ENCODE data around the gene SGSH.
"Not testable (repeated sequence)": the region's sequence is repeated elsewhere in the genome, so short reads cannot be mapped to it uniquely, and the experiment has no call there.

The SGSH gene

DNA sequence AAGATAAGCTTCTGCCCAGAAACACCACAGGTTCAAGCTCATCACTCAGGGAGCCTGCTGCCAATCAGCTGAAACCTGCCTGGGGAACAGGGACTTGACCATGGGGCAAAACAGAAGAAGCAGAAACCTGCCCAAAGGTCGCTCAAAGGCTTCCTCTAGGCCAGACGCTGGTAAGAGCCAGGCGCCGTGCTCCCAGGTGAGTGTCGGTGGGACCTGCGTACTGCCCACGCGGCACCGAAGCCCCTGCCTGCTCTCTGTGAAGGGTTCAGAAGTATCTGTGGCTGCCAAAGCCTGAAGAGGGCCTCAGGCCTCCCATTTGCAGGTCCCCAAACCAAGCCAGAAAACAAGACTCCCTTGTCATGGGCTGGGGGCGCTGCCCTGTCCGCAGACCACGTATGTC, 10.4 kb downstream of the SGSH start:
- no peak for DNase-seq

DNA sequence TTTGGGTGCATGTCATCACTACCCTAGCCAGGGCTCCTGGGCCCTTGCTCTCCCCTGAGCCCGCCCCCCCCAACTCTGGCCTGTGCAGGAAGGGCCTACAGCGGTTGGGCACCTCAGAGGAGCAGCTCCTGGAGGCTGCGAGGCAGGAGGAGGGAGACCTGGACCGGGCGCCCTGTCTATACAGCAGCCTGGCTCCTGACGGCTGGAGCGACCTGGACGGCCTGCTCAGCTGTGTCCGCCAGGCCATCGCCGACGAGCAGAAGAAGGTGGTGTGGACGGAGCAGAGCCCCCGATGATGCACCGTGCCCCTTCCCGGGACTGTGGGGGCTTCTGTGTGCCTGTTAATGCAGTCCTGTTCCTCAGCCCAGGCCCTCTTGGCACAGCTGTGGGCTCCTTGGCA, 12.1 kb downstream of the SGSH start:
- no peak for DNase-seq

DNA sequence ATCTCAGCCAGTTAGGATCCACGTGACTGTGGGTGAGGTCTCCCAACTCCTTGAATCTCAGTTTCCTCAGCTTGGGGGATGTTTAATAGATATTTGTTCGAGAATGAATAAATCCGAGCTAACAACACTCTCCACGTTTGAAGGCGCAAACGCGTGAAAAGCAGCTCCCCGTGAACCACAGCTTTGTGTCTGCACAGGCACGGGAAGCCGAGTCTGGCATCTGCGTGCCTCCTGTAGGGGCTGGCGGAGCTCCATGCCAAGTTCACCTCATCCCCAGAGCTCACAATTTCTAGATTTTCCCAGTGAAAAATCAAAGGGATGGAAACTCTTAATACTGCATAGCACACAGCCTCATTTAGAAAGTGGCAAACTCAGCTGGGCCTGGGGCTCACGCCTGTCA, 14.3 kb downstream of the SGSH start:
- no peak for DNase-seq

DNA sequence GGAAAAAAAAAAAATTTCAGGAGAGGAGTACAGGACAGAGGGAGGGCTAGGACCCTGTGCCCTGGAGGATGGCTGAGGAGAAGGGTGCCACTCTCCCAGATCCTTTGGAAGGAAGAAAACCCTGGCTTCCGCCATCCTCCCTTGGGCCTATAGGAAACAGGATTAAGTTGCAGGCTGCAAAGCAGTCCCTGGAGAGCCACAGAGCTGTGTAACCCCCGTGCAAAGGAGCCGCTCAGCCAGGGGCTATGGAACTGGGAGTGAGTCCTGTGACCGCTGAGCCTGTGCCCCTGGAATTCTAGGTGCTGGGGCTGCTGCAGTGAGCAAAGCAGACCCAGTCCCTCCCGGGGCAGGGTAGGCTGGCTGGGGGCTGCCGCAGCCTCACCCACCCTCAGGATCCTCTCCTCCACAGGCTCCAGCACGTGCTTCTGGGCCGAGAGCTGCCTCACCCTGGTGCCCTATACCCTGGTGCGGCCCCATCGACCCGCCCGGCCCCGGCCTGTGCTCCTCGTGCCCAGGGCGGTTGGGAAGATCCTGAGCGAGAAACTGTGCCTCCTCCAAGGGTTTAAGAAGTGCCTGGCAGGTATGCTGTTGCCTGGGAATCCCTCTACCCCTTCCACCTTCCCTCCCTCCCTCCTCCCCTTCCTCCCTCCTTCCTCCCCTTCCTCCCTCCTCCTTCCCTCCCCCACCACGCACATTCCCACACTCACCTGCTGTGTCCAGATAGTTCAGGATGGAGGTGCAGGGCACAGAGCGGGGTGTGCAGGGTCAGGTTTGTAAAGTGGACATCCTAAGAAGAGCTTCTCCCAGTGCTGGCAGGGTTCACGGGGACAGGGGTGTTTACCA, 15.3 kb downstream of the SGSH start:
- DNase-seq = no peak

DNA sequence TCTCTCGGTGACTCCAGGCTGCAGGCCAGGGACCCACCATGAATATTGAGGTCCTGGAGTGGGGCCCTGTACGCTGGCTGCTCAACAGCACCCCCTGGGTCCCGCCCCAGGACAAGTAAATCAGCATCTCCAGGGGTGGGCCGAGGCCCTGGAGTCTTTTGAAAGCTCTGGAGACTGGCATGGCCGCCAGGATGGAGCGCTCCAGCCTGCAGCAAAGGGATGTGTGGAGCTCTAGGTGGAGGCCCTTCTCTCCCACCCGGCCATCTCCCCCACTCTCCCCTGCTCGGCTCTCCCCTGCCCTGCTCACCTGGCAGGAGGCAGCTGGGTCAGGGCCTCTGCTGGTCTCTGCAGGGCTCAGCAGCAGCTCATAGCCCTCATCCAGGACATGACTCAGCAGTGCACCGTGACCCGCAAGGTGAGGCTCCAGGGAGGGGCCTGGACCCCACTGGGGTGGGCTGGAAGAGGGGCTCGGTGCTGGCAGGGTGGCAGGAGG, 16.6 kb downstream of the SGSH start:
- no peak for DNase-seq

DNA sequence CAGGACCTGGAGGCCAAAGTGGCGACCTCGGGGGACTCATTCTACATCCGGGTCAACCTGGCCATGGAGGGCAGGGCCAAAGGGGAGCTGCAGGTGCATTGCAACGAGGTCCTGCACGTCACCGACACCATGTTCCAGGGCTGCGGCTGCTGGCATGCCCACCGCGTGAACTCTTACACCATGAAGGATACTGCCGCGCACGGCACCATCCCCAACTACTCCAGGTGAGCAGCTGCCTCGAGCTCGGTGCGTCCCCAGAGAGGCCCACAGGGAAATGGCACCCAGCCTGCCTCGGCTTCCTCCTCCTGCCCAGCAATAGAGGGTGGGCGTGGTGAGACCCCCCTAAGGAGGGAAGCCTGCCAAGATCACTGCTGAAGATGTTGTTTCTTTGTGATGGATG, 17.9 kb downstream of the SGSH start:
- DNase-seq = no peak

DNA sequence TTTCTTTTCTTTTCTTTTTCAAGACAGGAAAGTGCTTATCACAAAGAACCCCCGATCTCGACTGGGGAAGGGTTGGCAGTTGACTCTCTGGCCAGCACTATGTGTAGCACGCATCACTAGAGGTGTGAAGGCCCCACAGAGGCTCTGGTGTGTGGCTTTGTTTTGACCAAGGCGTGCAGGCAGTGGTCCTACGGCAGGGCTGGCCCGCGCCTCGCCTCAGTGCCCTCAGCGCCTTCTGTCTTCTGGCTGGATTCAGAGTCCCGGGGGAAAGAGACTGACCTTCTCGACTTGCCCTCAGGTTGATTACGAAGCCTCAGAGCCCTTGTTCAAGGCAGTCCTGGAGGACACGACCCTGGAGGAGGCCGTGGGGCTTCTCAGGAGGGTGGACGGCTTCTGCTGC, 18.7 kb downstream of the SGSH start:
- DNase-seq = no peak

DNA sequence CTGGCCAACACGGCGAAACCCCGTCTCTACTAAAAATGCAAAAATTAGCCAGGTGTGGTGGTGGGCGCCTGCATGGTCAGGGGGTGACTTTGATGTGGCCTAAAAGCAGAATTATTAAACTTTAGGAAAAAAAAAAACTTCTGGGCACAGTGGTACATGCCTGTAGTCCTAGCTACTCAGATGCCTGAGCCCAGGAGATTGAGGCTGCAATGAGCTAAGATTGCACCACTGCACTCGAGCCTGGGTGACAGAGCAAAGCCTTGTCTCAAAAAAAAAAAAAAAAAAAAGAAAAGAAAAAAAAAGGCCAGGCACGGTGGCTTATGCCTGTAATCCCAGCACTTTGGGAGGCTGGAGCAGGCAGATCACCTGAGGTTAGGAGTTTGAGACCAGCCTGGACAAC, 20.8 kb downstream of the SGSH start:
- not testable (repeated sequence) for DNase-seq

DNA sequence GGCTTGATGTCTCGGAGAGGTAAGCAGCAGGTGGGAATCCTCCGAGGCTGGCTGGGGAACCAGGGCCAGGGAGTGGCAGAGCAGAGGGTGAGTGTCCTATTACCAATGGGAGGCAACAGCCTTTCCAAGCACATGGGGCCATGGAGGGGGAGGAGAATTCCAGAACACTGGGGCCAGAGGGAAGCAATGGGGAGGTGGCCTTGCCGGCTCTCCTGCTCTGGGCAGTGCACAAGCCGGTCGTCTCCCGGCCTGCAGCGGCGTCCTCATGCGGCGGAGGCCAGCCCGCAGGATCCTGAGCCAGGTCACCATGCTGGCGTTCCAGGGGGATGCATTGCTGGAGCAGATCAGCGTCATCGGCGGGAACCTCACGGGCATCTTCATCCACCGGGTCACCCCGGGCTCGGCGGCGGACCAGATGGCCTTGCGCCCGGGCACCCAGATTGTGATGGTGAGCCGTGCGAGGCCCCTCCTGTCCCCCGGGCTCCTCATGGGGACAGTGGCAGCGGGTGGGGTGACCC, 21.9 kb downstream of the SGSH start:
- DNase-seq = no peak

DNA sequence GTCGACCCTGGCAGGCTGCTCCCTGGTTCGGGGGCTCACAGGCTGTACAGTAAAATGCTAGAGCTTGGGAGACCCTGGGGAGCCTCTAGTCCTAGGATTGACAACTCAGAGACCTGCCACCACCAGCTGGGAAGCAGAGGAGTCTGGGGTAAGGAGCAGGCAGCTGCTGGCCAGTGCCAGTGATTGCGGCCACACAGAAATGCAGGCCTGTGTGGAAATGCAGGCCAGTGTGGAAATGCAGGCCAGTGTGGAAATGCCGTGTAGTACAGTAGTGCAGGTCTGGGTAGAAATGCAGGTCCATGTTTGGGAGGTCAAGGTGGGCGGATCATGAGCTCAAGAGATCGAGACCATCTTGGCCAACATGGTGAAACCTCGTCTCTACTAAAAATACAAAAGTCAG, 23.5 kb downstream of the SGSH start:
- DNase-seq = no peak

DNA sequence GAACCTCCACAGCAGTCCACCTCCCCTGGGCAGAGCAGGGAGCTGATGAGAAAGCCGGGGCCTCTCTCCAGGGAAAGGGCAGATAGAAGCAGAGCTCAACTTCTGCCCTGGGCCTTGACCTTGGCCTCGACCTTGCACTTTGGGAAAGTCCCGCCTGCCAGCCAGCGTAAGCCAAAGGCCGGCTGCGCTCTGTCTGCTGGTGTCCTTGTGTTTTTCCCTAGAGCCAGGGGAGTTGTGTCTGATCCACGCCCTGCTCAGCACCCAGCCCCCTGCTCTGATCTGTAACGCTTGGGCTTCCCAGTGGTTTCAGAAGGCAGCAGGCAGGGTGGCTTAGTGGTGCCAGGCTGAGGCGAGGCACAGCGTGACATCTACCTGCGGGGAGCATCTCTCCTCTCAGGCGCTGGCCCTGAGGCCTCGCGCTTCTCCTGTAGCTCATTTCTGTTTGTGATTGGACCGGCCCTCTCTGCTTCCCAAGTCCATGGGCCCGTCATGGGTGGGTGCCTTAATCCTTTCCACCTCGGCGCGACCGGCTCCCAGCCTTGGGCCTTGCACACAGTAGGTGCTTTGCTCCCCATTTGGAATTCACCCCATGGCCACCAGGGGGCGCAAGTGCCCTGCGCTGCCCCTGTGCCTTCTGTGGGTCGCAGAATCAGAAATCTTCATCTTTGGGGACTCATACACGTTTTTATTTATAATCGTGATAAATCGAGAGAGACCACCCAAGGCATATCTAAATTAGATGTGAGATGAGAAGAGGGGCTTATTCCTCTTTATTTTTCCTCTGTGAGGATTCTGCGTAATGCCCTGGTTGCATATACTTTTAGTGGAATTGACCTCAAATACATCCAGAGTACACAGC, 24.2 kb downstream of the SGSH start:
- DNase-seq = no peak

DNA sequence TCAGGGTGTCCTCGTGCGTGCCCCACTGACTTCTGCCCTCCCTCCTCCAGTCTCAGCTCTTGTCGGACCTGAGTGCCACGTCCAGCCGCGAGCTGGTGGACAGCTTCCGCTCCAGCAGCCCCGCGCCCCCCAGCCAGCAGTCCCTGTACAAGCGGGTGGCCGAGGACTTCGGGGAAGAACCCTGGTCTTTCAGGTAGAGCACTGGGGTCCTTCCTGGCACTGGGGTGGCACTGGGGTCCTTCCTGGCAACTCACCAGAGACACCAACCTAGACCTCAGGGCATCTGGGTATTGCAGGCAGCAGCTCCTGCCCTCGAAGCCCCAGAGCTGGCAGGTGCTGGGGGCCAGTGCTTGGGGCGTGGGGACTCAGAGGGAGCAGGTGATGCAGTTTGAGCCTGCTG, 25.0 kb downstream of the SGSH start:
- DNase-seq = no peak

DNA sequence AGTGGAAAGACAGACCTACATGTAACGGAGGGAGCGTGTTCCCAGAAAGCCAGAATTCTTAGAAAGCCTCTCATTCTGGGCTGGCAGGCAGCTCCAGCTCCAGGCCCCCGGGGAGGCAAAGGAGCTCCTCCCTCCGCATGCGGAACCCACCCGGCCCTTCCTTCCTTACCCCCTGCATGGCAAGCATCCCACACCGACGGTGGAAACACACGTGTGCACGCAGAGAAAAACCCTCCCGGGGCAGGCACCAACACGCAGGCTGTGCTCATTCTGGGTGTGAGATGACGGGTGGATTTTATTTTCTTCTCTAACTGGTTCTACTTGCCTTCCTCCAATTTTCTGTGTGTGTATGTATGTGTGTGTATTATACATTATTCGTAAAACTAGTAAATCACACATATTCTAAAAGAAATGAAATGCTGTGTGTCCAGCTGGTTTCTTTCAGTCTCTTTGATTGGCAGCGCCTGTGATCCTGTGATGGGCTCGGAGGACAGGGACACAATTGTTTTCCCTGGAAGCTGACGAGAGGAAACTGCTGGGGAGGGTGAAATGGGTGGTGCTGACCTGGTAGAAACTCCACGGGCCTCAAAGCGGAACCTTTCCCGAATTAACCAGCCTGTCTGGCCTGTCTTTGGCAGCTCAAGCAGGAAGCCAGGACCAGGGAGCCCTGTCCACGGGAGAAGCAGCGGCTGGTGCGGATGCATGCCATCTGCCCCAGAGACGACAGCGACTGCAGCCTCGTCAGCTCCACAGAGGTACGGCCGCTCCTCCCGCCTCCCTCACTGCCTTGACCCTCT, 28.1 kb downstream of the SGSH start:
- no peak for DNase-seq

DNA sequence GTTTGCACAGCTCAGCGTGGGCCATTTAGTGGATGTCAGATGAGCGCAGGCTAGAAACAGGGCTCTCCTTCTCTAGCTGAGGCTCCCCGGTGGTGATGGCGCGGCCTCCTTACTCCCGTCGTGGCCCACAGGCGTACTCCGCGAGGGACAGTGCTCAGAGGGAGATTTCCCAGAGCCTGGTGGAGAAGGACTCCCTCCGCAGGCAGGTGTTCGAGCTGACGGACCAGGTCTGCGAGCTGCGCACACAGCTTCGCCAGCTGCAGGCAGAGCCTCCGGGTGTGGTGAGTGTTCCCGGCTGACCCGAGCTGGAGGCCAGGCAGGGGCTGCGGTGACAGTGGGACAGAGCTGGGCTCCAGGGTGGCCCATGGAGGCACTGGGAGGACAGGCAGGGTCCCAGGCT, 28.9 kb downstream of the SGSH start:
- no peak for DNase-seq

DNA sequence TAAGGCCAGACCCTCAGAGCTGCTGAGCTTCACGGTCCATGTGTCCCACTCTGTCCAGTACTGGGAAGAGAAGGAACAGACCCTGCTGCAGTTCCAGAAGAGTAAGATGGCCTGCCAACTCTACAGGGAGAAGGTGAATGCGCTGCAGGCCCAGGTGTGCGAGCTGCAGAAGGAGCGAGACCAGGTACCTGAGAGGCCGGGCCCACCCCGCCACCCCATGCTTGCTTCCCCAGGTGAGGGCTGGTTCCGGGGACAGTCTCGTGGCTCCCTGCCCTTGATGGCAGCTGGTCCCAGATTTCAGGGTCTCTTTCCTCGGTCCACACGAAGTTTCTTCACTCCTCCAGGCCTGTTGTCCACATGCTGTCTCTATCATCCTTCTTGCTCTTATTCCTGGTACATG, 29.4 kb downstream of the SGSH start:
- DNase-seq = no peak

DNA sequence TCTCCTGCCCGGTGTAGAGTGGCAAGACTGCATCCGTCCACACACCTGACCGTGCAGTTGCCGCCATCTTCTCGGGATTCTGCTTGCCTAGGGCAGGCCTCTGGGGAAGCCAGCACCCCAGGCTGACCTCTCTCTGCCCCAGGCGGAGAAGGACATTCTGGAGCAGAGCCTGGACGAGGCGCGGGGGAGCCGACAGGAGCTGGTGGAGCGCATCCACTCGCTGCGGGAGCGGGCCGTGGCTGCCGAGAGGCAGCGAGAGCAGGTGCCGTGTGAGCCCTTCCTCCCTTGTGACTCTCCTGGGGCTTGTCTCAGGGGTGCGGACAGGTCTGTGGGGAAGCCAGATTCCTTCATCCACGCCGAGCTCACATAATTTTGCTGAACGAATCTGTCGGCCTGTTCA, 30.5 kb downstream of the SGSH start:
- no peak for DNase-seq

DNA sequence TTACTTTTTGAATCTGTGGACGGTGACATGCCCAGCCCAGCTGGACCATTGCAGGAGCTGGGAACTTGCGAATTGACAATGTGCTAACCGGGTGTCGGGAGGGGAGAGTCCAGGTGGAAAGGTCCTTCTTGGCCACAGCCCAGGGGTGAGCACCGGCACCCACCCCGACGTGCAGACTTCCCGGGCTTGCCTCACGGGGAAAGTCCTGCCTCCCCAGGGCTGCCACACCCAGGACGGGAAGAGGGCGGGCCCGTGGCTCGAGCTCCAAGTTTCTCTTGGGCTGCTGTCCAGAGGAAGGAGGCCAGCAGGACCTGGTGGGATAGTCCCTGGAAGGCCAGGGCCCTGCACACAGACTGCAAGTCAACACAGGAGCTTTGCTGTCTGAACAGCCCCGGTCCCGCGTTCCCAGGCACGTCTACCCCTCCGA, 32.6 kb downstream of the SGSH start:
- DNase-seq = no peak

DNA sequence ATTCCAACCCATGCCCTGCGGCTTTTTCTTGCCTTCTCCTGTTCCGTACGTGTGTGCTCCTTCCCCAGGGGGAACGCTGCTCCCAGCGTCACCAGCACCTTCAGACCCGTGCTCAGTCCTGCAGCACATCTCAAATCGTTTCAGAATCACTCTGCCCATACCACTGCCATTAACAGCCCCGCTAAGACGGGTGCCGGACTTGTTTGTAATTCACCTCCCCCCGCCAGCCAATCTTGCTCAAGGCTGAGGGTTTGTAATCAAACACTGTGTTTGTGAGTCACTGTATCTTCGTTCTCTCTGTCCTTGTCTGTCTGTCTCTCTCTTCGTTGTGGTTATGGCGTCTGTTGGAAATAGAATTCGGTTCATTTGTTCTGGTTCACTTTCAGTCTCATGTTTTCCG, 33.0 kb downstream of the SGSH start:
- no peak for DNase-seq

DNA sequence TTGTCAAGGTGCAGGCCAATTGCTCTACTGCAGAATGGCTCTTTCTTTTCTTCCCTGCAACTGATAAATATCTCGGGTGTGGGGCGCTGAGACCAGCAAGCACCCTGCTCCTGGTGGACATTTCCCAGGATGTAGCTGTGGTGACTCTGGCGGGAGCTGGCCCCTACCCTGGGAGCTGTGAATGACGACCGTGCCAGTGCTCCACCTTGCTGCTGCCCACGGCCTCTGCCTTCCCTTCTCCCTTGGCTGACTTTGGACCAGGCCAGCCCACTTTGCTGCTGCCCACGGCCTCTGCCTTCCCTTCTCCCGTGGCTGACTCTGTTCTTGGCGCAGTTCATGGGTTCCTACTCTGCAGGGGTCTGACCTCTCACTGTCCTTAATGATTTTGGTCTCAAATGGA, 34.2 kb downstream of the SGSH start:
- DNase-seq = no peak

DNA sequence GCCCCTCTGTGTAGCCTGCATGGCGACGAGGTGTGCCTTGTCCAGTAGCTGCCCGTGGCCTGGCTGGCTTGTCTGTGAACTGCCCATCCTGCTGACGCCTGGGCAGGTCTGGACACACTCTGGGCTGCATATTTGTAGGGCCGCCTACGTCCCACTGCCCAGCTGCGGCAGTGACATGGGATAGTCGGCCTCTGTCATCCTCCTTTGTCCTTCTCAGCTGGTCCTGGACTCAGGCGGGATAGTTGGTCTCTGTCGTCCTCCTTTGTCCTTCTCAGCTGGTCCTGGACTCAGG, 35.8 kb downstream of the SGSH start:
- no peak for DNase-seq

DNA sequence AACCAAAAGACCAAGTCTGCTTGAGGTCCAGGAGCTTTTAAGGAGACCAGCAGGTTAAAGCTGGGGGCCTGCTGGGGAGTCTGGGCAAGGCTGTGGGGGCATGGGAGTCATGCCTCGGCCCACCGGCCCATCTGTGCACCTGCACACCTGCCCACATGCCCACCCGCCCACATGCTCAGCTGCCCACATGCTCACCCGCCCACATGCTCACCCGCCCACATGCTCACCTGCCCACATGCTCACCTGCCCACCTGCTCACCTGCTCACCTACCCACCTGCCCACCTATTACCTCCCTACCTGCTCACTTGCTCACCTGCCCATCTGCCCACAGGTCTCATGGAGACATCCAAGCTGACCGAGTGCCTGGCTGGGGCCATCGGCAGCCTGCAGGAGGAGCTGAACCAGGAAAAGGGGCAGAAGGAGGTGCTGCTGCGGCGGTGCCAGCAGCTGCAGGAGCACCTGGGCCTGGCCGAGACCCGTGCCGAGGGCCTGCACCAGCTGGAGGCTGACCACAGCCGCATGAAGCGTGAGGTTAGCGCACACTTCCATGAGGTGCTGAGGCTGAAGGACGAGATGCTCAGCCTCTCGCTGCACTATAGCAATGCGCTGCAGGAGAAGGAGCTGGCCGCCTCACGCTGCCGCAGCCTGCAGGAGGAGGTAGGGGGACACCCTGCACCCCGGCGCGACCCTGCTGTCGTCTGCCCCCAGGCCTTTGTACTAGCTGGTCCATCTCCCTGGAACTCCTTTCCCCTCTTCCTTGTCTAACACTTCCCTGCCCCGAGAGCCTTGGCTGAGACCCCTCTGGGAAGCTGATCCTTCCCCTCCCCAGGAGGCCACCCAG, 36.3 kb downstream of the SGSH start:
- no peak for DNase-seq

DNA sequence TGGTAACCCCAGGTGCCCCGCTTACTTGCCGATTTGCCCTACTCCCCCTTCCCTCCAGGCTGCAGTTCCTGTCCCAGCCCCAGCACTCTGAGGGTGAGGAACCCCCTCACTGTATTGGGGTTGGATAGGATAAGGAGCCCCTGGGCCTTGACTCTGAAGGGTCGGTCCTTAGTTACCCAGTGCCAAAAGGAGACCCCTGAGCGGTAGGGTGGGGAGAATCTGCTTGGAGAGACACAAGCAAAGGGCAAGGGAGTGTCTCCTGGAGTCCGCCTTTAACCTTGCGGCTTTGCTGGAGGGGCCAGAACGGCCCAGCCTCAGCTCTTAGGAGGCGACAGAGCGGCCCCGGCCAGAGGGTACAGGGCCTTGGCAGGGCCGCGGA, 37.3 kb downstream of the SGSH start:
- DNase-seq = no peak

All from NCI-H2029 (cell line).